Astrocyte of the cerebellum (primary cell): ENCODE measurements around the gene ZNF408.

Experiments used
- DNase-seq: peaks from one replicate; pipeline ENCODE4 v3.0.0-alpha.2; 2011; ENCODE audit warnings: low read depth
- H3K4me3 ChIP-seq: 2 replicates; pipeline ENCODE4 v1.5.1; 2011; ENCODE audit warnings: mild to moderate bottlenecking, low read depth, low read length, moderate library complexity
- in situ Hi-C: cut with HindIII; loops from 2 replicates; pipeline ENCODE4 v1.10.0; 2017; ENCODE audit warnings: low sequenced_read_pairs
- TF ChIP-seq, protein P1 (sequence below): IDR thresholded peaks from 2 replicates; pipeline ENCODE4 v1.5.1; 2012; ENCODE audit warnings: low read length, low read depth, moderate library complexity, mild to moderate bottlenecking; ENCODE audit errors: missing control alignments

Gene ZNF408

DNA sequence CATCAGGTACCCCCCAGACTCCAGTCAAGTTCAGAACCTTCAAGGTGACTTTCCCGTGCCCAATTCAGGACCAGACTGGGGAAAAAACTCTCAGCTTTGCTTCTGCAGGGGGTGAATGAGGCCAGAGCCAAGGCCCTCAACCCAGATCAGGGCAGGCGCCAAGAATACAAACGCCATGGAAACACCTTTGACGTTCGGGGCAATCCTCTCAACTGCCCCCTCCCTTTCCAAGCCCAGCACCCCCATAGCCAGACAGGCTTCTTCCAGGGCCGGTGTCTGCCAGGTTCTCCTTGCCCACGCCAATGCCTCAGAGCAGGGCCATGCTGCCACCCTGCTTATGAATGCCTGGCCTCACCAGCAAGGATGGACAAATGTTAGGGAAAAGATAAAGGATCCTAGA is 6.2 kb upstream of the ZNF408 start:
- DNase-seq, result no peak
- H3K4me3 ChIP-seq, result no peak overlapping the region
- TF ChIP-seq, protein P1, sequence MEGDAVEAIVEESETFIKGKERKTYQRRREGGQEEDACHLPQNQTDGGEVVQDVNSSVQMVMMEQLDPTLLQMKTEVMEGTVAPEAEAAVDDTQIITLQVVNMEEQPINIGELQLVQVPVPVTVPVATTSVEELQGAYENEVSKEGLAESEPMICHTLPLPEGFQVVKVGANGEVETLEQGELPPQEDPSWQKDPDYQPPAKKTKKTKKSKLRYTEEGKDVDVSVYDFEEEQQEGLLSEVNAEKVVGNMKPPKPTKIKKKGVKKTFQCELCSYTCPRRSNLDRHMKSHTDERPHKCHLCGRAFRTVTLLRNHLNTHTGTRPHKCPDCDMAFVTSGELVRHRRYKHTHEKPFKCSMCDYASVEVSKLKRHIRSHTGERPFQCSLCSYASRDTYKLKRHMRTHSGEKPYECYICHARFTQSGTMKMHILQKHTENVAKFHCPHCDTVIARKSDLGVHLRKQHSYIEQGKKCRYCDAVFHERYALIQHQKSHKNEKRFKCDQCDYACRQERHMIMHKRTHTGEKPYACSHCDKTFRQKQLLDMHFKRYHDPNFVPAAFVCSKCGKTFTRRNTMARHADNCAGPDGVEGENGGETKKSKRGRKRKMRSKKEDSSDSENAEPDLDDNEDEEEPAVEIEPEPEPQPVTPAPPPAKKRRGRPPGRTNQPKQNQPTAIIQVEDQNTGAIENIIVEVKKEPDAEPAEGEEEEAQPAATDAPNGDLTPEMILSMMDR, result no peak
- in situ Hi-C loops, result no loop called here

DNA sequence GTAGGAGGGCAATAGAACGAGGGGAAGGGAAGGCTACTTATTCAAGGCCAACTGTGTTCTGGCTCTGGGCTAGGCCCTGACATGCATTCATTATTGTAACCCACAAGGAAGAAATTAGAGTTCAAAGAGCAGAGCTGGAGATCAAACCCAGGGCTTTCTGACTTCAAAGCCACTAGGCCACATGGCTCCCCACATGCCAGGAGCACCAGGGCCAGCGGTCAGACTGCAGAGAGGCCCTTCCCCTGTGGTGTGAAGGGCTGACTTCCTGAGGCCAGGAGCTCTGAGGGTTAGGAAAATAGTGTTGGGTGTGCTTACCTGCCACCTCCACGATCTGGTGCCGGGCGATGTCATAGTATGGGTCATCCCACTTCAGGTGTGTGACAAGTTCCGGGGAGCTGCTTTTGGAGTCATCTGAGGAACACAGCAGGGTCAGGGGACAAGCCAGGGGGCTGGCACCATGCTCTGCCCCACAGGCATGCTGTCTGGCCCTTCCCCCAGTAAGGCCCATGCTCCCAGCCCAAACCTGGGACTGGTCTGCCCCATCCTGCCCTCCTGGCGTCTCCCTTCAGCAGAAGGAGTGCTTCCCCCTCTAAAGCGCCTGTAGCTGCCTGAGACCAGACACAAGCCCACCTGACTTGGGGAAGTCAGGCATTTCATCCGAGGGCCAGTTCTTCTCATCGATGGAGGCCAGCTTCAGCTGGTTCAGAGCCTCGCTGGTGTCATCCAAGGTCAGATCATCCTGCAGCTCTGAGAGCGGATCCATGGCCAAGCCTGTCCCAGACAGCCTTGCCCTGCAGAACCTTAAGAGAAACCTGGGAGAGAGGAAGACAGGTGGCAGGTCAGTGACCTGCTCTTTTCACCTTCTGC is 5.3 kb upstream of the ZNF408 start:
- no peak for DNase-seq
- no peak overlapping the region for H3K4me3 ChIP-seq
- in situ Hi-C loops, result no loop called here
- TF ChIP-seq, protein P1, result no peak

DNA sequence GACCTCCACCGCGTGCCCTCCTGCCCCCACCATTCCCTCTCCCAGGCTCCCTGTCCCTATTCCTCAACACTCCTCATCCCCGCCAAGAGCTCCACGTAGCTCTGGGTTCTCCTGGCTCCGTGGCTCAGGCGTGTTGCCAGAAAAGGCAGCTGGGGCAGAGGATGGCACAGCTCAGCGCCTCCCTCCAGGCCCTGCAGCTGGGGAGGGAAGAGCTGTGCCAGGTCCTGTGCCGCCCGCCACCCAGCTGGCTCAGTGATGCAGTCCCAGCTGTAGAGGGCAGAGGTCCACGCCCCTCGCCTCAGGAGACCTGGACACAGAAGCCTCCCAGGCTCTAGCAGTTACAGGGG is 4.6 kb upstream of the ZNF408 start:
- DNase-seq, result no peak
- no peak overlapping the region for H3K4me3 ChIP-seq
- TF ChIP-seq, protein P1, result no peak
- in situ Hi-C loops, result no loop called here

DNA sequence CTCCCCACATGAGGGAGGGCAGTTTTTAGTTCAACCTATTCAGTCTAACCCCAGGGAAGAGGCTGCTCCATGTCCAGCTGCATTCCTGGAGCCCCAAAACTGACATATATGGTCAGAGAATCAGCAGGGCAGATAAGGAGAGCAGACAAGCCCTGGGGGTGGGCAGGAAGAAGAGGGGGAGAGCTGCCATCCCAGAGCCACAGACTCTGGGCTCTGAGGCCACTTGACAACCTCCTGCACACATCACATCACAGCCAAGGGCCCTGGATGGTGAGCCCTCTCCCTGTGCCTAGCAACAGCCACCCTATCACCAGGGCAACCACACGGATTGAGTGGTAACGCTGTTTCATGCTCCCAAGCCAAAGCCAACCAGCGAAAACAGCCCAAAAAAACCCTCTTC is 3.5 kb upstream of the ZNF408 start:
- in situ Hi-C loops, result no loop called here
- TF ChIP-seq, protein P1, result no peak
- DNase-seq, result no peak
- H3K4me3 ChIP-seq, result no peak overlapping the region

DNA sequence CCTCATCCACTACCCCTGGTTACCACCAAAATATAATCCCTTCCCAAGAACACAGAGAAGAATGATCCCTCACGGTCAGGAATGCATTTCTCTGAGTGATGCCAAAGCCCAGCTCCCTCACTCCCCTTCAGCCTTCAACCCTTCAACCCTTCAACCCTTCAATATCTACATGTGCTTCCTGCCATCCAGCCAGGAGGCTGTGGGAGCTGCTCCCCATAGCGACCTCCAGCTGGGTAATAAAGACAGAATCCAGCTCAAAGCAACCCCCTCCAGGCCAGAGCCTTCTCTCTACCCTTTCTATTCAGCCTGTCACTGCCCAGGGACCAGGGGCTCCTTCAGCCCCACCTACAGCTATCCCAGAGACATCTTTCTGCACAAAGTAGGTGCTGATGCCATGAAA is 3.1 kb upstream of the ZNF408 start:
- no peak for DNase-seq
- TF ChIP-seq, protein P1, result no peak
- in situ Hi-C loops, result no loop called here

DNA sequence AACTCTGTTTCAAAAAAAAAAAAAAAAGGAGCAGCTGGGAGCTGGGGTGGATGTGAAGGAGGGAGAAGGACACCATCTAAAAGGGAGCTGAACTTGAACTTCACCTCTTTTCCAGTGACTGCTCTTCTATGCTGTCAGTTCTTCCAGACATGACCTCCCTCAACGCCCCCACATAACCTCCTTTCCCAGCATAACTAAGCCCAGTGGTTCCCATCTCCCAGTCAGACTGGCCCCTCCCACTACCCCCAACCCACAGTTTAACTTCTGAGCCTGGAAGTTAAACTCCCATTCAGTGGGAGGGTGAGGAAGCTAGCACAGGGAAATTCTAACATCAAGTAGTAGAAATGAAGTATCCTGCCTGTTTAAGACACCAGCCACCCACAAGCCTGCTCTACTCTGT is 2.2 kb upstream of the ZNF408 start:
- TF ChIP-seq, protein P1, result no peak
- no peak for DNase-seq
- in situ Hi-C loops, result no loop called here
- no peak overlapping the region for H3K4me3 ChIP-seq

More for the DNA sequence above, 3.1 kb upstream of the ZNF408 start:
- H3K4me3 ChIP-seq, result no peak overlapping the region
